ENCODE data around the gene TMEM170B.

DNA sequence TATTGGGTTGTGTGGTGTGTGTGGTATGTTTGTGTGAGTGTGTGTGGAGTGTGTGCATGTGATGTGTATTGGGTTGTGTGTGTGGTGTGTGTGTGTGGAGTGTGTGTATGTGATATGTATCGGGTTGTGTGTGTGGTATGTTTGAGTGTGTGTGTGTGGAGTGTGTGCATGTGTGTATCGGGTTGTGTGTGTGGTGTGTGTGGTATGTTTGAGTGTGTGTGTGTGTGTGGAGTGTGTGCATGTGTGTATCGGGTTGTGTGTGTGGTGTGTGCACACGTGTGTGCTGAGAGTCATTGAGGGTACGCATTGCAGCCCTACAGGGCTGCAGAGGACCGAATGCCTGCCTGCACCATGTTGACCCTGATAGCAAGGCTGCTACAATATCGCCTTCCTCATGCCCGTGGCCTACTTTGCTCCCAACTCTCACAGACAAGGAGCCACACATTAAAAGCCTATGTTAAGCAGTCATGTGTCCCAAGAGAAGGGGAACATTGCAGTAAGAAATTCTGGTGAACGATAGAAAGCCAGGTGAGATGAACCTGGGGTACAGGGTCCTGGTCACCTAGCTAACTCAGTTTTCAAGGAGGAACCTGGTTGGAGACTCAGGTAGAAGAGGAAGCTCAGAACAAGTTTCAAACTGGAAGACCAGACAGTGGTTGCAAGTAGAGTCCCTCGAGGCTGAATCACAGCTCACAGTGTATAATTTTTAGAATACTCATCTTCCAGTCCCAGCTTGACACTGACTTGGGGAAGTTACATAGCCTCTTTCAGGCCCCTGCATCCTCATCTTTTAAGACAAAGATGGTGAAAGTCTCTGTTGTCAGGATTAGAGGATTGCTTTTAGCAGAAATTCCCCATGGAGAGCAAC, 45.7 kb upstream of the TMEM170B start:
- no peak for TF ChIP-seq SP1 (CRISPR knock-in tag; conservative IDR thresholded peaks at IDR 0.05)
- TF ChIP-seq, protein P1, sequence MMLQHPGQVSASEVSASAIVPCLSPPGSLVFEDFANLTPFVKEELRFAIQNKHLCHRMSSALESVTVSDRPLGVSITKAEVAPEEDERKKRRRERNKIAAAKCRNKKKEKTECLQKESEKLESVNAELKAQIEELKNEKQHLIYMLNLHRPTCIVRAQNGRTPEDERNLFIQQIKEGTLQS (CRISPR knock-in tag; conservative IDR thresholded peaks at IDR 0.05): no peak
- TF ChIP-seq, protein P2, sequence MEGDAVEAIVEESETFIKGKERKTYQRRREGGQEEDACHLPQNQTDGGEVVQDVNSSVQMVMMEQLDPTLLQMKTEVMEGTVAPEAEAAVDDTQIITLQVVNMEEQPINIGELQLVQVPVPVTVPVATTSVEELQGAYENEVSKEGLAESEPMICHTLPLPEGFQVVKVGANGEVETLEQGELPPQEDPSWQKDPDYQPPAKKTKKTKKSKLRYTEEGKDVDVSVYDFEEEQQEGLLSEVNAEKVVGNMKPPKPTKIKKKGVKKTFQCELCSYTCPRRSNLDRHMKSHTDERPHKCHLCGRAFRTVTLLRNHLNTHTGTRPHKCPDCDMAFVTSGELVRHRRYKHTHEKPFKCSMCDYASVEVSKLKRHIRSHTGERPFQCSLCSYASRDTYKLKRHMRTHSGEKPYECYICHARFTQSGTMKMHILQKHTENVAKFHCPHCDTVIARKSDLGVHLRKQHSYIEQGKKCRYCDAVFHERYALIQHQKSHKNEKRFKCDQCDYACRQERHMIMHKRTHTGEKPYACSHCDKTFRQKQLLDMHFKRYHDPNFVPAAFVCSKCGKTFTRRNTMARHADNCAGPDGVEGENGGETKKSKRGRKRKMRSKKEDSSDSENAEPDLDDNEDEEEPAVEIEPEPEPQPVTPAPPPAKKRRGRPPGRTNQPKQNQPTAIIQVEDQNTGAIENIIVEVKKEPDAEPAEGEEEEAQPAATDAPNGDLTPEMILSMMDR (IDR thresholded peaks at IDR 0.05): no peak
